AG10803 (cell line): ENCODE measurements around the gene MLXIPL.
A peak's percentile ranks its signal among the peaks of the same experiment; 100 is the strongest.

ENCODE experiments used
- DNase-seq: peaks from one replicate; pipeline ENCODE4 v3.0.0; 2010; ENCODE audit warnings: low read depth
- H3K4me3 ChIP-seq: 2 replicates; pipeline ENCODE4 v1.5.1; 2011; ENCODE audit warnings: mild to moderate bottlenecking, low read length, control low read depth
- TF ChIP-seq, protein P1 (sequence below): conservative IDR thresholded peaks from 2 replicates; pipeline ENCODE4 v1.5.1; 2011; ENCODE audit warnings: mild to moderate bottlenecking, low read length, control low read depth, inconsistent platforms

The MLXIPL gene

GRCh38 chr7:73642834-73643233 lies 18.5 kb upstream of the MLXIPL start:
- peak; percentile 25 for DNase-seq
- TF ChIP-seq, protein P1, sequence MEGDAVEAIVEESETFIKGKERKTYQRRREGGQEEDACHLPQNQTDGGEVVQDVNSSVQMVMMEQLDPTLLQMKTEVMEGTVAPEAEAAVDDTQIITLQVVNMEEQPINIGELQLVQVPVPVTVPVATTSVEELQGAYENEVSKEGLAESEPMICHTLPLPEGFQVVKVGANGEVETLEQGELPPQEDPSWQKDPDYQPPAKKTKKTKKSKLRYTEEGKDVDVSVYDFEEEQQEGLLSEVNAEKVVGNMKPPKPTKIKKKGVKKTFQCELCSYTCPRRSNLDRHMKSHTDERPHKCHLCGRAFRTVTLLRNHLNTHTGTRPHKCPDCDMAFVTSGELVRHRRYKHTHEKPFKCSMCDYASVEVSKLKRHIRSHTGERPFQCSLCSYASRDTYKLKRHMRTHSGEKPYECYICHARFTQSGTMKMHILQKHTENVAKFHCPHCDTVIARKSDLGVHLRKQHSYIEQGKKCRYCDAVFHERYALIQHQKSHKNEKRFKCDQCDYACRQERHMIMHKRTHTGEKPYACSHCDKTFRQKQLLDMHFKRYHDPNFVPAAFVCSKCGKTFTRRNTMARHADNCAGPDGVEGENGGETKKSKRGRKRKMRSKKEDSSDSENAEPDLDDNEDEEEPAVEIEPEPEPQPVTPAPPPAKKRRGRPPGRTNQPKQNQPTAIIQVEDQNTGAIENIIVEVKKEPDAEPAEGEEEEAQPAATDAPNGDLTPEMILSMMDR, result no peak
- no peak overlapping the region for H3K4me3 ChIP-seq

- no peak overlapping the region for H3K4me3 ChIP-seq
- TF ChIP-seq, protein P1, result no peak
- no peak for DNase-seq
Observed at GRCh38 chr7:73638911-73639310, 14.6 kb upstream of the MLXIPL start.

- H3K4me3 ChIP-seq, result no peak overlapping the region
- TF ChIP-seq, protein P1, result no peak
- DNase-seq, result no peak
Observed at GRCh38 chr7:73635428-73636200, 11.3 kb upstream of the MLXIPL start.

GRCh38 chr7:73633844-73634243 lies 9.5 kb upstream of the MLXIPL start:
- no peak for DNase-seq
- no peak overlapping the region for H3K4me3 ChIP-seq
- TF ChIP-seq, protein P1, result no peak

GRCh38 chr7:73633323-73633722 lies 9.0 kb upstream of the MLXIPL start:
- no peak overlapping the region for H3K4me3 ChIP-seq
- no peak for DNase-seq
- TF ChIP-seq, protein P1, result no peak

DNA sequence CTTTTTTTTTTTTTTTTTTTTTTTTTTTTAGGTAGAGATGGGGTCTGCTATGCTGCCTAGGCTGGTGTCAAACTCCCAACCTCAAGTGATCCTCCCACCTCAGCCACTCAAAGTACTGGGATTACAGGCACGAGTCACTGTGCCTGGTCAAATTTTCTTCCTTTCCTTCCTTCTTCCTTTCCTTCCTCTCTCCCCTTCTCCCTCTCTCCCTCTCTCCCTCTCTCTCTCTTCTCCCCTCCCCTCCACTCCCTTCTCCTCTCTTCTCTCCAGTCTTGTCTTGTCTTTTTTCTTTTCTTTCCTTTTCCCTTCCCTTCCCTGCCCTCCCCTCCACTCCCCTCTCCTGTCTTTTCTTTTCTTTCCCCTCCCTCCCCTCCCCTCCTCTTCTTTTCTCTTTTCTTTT lies 7.2 kb upstream of the MLXIPL start:
- TF ChIP-seq, protein P1, result no peak
- no peak overlapping the region for H3K4me3 ChIP-seq
- no peak for DNase-seq

GRCh38 chr7:73628504-73628903 lies 4.2 kb upstream of the MLXIPL start:
- no peak for DNase-seq
- no peak overlapping the region for H3K4me3 ChIP-seq
- TF ChIP-seq, protein P1, result no peak
